Astrocyte (in vitro differentiated cells and primary cell): Measurements from ENCODE around the gene ZNF628. TPM values are rescaled to one million over a fixed set of nuclear protein-coding genes. Genes with fewer than 3 reads are reported as not detected.

Experiments used
- DNase-seq: peaks from one replicate; pipeline ENCODE4 v3.0.0-alpha.2; 2010; ENCODE audit warnings: low read depth
- FAIRE-seq: peaks from 2 replicates; lab custom pipeline; 2011; peaks lifted over from hg19 to GRCh38; lab: Jason Lieb, UNC
- H2AFZ ChIP-seq: 2 replicates; pipeline ENCODE4 v1.6.0; 2012; ENCODE audit warnings: low read depth, low read length, inconsistent platforms
- H3K27ac ChIP-seq: 2 replicates; pipeline ENCODE4 v1.5.1; 2011; ENCODE audit warnings: low read depth, low read length, inconsistent platforms
- H3K27me3 ChIP-seq: 2 replicates; pipeline ENCODE4 v1.6.0; 2011; ENCODE audit warnings: low read length, inconsistent platforms; ENCODE audit not compliant: insufficient read depth
- H3K36me3 ChIP-seq: 2 replicates; pipeline ENCODE4 v1.5.1; 2011; ENCODE audit warnings: low read length, inconsistent platforms; ENCODE audit not compliant: insufficient read depth
- H3K4me1 ChIP-seq: 2 replicates; pipeline ENCODE4 v1.5.1; 2011; ENCODE audit warnings: low read length, inconsistent platforms; ENCODE audit not compliant: insufficient read depth
- H3K4me2 ChIP-seq: 2 replicates; pipeline ENCODE4 v1.6.0; 2012; ENCODE audit warnings: low read length, inconsistent platforms
- H3K4me3 ChIP-seq: 2 replicates; pipeline ENCODE4 v1.5.1; 2011; ENCODE audit warnings: low read depth, mild to moderate bottlenecking, low read length, inconsistent platforms; ENCODE audit not compliant: insufficient read depth
- H3K79me2 ChIP-seq: 2 replicates; pipeline ENCODE4 v1.6.0; 2012; ENCODE audit warnings: mild to moderate bottlenecking, low read length, inconsistent platforms; ENCODE audit not compliant: insufficient read depth
- H3K9ac ChIP-seq: 2 replicates; pipeline ENCODE4 v1.6.0; 2012; ENCODE audit warnings: mild to moderate bottlenecking, low read length, inconsistent platforms
- H3K9me3 ChIP-seq: 2 replicates; pipeline ENCODE4 v1.5.1; 2012; ENCODE audit warnings: low read depth, mild to moderate bottlenecking, low read length, inconsistent platforms; ENCODE audit not compliant: insufficient read depth
- H4K20me1 ChIP-seq: 2 replicates; pipeline ENCODE4 v1.6.0; 2012; ENCODE audit warnings: low read length, inconsistent platforms; ENCODE audit not compliant: insufficient read depth
- H3K27ac Mint-ChIP-seq: one replicate; pipeline ENCODE4 v1.8.0; 2021; ENCODE audit warnings: mild to moderate bottlenecking, mixed read lengths; ENCODE audit not compliant: unreplicated experiment
- H3K27me3 Mint-ChIP-seq: one replicate; pipeline ENCODE4 v1.8.0; 2021; ENCODE audit warnings: low read depth, mixed read lengths; ENCODE audit not compliant: unreplicated experiment
- H3K36me3 Mint-ChIP-seq: one replicate; pipeline ENCODE4 v1.8.0; 2021; ENCODE audit warnings: low read depth, mixed read lengths; ENCODE audit not compliant: unreplicated experiment
- H3K4me1 Mint-ChIP-seq: one replicate; pipeline ENCODE4 v1.8.0; 2021; ENCODE audit warnings: low read depth, mixed read lengths; ENCODE audit not compliant: unreplicated experiment
- H3K4me3 Mint-ChIP-seq: one replicate; pipeline ENCODE4 v1.8.0; 2021; ENCODE audit warnings: mild to moderate bottlenecking, moderate library complexity, mixed read lengths; ENCODE audit not compliant: unreplicated experiment
- H3K9me3 Mint-ChIP-seq: one replicate; pipeline ENCODE4 v1.8.0; 2021; ENCODE audit warnings: mild to moderate bottlenecking, mixed read lengths; ENCODE audit not compliant: unreplicated experiment
- EZH2 ChIP-seq: IDR thresholded peaks from 2 replicates; pipeline ENCODE4 v1.6.1; 2012; ENCODE audit warnings: mild to moderate bottlenecking, low read length, inconsistent platforms; ENCODE audit not compliant: insufficient read depth
- total RNA-seq: library from RNA; stranded (reverse); gene quantifications from 2 replicates; pipeline ENCODE4 v1.2.1, GENCODE V29; 2021
- TF ChIP-seq, protein P1 (sequence below): IDR thresholded peaks from 2 replicates; pipeline ENCODE4 v1.5.1; 2011; ENCODE audit warnings: low read depth, mild to moderate bottlenecking, inconsistent platforms, low read length, moderate library complexity; ENCODE audit not compliant: insufficient read depth

The ZNF628 gene
- total RNA-seq, 1 donor from 2014 or later: 9.9 TPM

DNA sequence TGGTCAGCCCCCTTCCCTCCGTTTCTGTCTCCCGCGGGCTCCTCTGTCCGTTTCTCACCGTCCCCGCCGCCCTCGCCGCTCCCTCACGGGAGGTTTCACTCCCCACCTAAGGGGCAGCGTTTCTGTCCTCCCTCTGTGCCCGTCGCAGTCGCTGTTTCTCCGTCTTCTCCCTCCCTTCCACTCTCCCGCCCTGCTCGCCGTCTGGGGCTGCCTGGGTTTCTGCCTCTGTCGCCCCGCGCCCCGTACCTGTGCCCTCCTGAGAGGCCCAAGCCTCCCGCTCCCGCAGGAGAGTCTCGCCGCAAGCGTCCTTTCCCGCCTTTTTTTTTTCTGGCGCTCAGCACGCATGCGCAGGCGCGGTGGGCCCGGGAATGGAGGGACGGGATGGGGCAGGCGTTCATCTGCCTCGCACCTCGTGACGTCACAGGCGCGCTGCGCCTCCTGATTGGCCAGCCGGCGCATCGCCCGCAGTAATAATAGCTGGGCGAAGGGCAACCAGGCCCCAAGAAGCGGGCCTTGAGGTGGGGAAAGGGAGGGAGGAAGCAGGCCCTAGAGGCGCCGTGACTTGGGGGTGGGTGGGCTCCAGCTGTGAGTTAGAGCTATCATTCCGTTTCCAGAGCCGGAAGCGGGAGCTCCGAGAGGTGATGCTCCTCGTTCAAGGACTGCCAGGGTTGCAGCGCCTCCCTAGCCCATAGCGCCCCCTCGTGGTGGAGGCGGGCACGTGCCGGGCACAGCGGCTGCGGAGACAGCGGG, 27.3 kb downstream of the ZNF628 start:
- Mint-ChIP-seq H3K4me3 (peak overlapping the region; percentile 62), H3K4me1 (peaks cover 2% of the 10 kb centered on the region), H3K27me3 (peaks cover 11% of the 10 kb centered on the region), H3K9me3 (peaks cover 5% of the 10 kb centered on the region), H3K36me3 (peaks cover 37% of the 10 kb centered on the region), H3K27ac (no peak overlapping the region)
- DNase-seq (peak; percentile 72), FAIRE-seq (no peak)
- no peaks in the 10 kb centered on the region for H4K20me1 ChIP-seq
- peak overlapping the region; percentile 76 for H3K4me2 ChIP-seq
- no peak overlapping the region for H3K27ac ChIP-seq
- no peak overlapping the region for H3K9ac ChIP-seq
- H3K4me3 ChIP-seq: peak overlapping the region; percentile 18
- H3K9me3 ChIP-seq: peaks cover 3% of the 10 kb centered on the region
- no peaks in the 10 kb centered on the region for H3K36me3 ChIP-seq
- H3K4me1 ChIP-seq: peaks cover 3% of the 10 kb centered on the region
- no peak for TF ChIP-seq EZH2
- TF ChIP-seq, protein P1, sequence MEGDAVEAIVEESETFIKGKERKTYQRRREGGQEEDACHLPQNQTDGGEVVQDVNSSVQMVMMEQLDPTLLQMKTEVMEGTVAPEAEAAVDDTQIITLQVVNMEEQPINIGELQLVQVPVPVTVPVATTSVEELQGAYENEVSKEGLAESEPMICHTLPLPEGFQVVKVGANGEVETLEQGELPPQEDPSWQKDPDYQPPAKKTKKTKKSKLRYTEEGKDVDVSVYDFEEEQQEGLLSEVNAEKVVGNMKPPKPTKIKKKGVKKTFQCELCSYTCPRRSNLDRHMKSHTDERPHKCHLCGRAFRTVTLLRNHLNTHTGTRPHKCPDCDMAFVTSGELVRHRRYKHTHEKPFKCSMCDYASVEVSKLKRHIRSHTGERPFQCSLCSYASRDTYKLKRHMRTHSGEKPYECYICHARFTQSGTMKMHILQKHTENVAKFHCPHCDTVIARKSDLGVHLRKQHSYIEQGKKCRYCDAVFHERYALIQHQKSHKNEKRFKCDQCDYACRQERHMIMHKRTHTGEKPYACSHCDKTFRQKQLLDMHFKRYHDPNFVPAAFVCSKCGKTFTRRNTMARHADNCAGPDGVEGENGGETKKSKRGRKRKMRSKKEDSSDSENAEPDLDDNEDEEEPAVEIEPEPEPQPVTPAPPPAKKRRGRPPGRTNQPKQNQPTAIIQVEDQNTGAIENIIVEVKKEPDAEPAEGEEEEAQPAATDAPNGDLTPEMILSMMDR: peak; percentile 68
- H2AFZ ChIP-seq: peak overlapping the region; percentile 79
- no peaks in the 10 kb centered on the region for H3K27me3 ChIP-seq
- H3K79me2 ChIP-seq: no peaks in the 10 kb centered on the region

DNA sequence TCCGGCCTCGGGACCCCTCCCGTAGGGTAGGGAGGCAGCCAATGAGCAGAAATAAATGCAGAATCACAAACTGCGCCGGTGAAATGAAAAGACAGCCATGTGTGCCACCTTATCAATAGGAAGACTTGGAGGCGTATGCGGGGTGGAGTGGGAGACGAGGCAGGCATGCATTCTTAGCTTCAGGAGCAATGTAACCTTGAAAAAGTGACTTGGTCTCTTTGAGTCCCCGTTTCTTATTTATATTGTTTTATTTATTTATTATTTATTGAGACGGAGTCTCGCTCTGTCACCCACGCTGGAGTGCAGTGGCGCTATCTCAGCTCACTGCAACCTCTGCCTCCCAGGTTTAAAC, 27.8 kb downstream of the ZNF628 start:
- Histone ChIP-seq H3K4me3 (no peak overlapping the region), H3K9me3 (peaks cover 3% of the 10 kb centered on the region), H3K27ac (no peak overlapping the region), H3K36me3 (no peaks in the 10 kb centered on the region), H3K79me2 (no peaks in the 10 kb centered on the region), H2AFZ (peak overlapping the region; percentile 79), H4K20me1 (no peaks in the 10 kb centered on the region), H3K4me1 (peaks cover 3% of the 10 kb centered on the region), H3K27me3 (no peaks in the 10 kb centered on the region), H3K4me2 (peak overlapping the region; percentile 76), H3K9ac (no peak overlapping the region)
- Mint-ChIP-seq H3K4me3 (no peak overlapping the region), H3K9me3 (peaks cover 3% of the 10 kb centered on the region), H3K27ac (no peak overlapping the region), H3K27me3 (peaks cover 7% of the 10 kb centered on the region), H3K36me3 (peaks cover 32% of the 10 kb centered on the region), H3K4me1 (peaks cover 2% of the 10 kb centered on the region)
- FAIRE-seq: no peak
- DNase-seq: no peak
- TF ChIP-seq EZH2: no peak
- TF ChIP-seq, protein P1: no peak

DNA sequence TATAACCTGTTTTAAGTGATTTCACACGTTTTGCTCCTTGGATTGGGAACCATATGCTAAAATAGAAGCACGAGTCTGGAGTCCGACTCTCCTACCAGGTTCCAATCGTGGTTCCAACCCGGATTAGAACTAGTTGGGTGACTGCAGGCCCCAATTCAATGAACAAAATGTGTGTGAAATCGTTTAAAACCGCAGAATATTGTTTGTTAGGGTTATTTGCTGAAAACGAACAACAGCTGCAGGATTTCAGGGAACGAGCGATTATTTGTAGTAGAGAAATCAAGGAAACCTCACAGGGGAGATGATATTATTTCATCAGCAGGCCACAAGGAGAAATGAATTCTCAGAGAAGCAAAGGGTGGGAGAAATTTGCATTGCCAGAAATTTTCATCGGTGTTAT, 28.6 kb downstream of the ZNF628 start:
- no peak for FAIRE-seq
- Mint-ChIP-seq H3K9me3 (peaks cover 2% of the 10 kb centered on the region), H3K36me3 (peaks cover 24% of the 10 kb centered on the region), H3K4me3 (no peak overlapping the region), H3K27ac (no peak overlapping the region), H3K4me1 (peaks cover 2% of the 10 kb centered on the region), H3K27me3 (peaks cover 7% of the 10 kb centered on the region)
- no peak overlapping the region for H3K4me3 ChIP-seq
- peaks cover 3% of the 10 kb centered on the region for H3K9me3 ChIP-seq
- H3K4me2 ChIP-seq: no peak overlapping the region
- TF ChIP-seq, protein P1: no peak
- TF ChIP-seq EZH2: no peak
- no peak for DNase-seq
- no peaks in the 10 kb centered on the region for H3K36me3 ChIP-seq
- H3K4me1 ChIP-seq: peaks cover 3% of the 10 kb centered on the region
- no peak overlapping the region for H2AFZ ChIP-seq
- no peak overlapping the region for H3K27ac ChIP-seq
- no peaks in the 10 kb centered on the region for H3K27me3 ChIP-seq
- H4K20me1 ChIP-seq: no peaks in the 10 kb centered on the region
- no peaks in the 10 kb centered on the region for H3K79me2 ChIP-seq
- H3K9ac ChIP-seq: no peak overlapping the region
